Pulmonary artery endothelial cell (primary cell): ENCODE measurements around the gene BRD4. TPM values are rescaled to one million over a fixed set of nuclear protein-coding genes. Genes with fewer than 3 reads are reported as not detected.
"Not testable (repeated sequence)": the region's sequence is repeated elsewhere in the genome, so short reads cannot be mapped to it uniquely, and the experiment has no call there.

Experiments
- DNase-seq: peaks from one replicate; pipeline ENCODE4 v3.0.0-alpha.2; 2011; ENCODE audit warnings: low read depth, low spot score
- total RNA-seq: library from RNA; depleted of rRNA; stranded (reverse); fragments of >200 nt; gene quantifications from 2 replicates; pipeline ENCODE4 v1.2.3, GENCODE V29; 2014

Gene BRD4
- total RNA-seq, 1 donor from 2014 or later = 10.0 TPM

DNA sequence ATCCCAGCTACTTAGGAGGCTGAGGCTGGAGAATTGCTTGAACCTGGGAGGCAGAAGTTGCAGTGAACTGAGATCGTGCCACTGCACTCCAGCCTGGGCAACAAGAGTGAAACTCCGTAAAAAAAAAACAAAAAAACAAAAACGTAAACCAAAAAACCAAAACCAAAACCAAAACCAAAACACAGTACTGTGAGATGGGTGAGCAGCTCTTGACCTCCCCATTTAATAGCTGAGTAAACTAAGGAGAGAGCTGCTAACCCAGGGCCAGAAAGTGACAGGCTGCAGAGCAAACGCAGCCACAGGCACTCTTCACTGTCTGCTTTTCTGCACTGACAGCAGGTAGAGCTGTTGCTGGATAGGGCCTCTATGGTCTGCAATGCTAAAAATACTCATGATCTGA is 27.7 kb upstream of the BRD4 start:
- not testable (repeated sequence) for DNase-seq

DNA sequence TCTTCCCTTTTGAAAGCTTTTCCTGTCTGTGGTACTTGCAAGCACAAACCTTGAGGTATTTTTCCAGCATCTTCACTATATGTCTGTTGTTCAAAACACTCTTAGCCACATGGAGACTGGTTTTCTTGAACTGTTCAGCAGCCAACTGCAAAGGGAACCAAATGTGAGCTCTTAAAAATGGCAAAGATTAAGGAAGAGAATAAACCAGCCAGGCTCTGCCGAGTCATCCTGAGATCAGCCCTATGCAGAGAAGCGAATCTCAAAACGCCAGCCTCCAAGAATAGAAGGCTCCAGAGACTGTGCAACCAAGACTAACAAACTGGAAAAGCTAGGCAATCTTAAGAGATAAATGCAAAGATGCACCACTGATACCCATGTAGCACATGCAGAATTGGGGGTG is 26.6 kb upstream of the BRD4 start:
- DNase-seq = no peak

DNA sequence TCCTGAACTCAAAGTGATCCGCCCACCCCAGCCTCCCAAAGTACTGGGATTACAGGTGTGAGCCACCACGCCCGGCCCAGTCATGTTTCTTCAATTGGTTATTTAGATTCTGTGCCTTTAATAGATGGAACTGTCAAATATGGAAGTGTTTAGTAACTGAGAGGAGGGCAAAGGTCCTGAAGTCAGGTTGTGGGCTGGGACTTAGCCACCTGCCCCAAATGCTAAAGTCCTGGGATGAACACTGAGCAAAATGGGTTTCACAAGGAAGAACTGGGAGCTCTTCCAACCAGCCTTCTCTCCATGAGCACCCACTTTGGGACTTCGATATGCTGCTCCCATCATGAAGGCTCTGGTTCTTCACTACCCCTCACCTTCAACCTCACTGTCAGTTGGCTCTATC is 25.6 kb upstream of the BRD4 start:
- DNase-seq = no peak

DNA sequence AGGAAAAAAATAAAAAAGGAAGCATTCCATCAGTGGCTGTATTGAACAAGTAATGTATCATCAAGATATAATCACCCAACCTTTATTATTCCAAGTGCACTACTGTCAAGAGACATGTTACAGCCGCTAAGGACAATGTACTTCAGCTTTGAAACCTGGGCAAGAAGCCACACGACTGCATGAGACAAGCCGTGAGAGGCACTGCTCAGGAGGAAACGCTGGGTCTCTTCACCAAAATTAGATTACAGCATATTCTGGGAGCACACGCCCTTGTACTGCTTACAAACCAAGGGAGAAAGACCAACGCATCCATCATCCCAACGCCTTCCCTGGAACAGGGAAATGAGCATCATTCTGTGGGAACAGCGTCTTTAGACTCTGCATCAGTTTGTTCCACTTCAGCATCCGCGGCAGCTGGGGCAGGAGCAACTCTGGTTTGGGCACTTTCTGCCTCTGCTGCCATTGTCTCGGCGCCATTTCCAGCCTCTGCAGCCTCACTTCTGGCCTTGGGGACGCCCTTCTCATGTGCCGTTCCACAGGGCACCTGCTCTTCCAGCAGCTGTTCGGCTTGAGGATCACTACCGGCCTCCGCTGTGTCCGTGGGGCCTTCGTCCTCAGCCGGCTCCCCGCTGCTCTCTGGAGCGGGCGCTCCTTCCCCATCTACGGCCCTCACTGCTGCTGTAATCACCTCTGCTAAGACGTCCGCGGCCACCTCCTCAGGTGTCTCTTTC is 22.4 kb upstream of the BRD4 start:
- no peak for DNase-seq

DNA sequence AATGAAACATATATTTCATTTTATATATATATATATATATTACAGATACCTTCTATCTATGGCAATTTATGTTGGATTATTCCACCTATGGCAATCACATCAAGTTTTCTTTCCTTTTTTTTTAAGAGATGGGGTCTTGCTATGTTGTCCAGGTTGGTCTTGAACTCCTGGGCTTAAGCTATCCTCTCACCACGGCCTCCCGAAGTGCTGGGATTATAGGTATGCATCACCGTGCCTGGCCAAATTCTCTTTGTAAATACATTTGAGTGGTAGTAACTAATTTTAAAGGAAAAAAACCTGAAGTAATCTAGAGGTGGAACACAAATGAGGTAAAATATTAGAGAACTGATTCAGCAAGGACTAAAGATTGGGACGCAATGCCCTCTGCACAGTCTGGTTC is 21.6 kb upstream of the BRD4 start:
- no peak for DNase-seq

- not testable (repeated sequence) for DNase-seq
These were observed 20.2 kb upstream of the BRD4 start for GRCh38 chr19:15352535-15352934.

DNA sequence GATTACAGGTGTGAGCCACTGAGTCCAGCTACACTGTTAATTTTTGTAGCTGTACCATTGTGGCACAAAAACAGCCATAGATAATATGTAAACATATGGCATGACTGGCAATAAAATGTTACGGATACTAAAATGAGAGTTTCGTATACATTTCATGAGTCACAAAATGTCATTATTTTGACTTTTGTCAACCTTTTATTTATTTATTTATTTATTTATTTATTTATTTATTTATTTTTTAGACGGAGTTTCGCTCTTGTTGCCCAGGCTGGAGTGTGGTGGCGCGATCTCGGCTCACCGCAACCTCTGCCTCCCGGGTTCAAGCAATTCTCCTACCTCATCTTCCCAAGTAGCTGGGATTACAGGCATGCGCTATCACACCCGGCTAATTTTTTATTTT is 9.0 kb upstream of the BRD4 start:
- not testable (repeated sequence) for DNase-seq

- DNase-seq = no peak
These were observed 7.7 kb upstream of the BRD4 start for GRCh38 chr19:15340086-15340485.

DNA sequence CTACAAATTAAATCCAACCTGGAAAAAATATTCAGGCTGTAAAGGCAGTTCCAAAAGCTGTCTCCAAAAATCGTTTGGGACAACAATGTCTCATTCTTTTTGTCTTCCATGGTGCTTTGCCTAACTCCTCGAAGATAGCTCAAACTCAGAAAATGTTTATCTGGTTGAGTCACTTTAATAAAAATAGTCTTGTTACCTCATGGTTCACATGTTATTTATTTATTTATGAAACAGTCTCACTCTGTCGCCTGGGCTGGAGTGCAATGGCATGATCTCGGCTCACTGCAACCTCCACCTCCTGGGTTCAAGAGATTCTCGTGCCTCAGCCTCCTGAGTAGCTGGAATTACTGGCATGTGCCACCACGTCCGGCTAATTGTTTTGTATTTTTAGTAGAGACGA is 4.9 kb upstream of the BRD4 start:
- DNase-seq = no peak

- DNase-seq = not testable (repeated sequence)
These were observed 3.7 kb upstream of the BRD4 start for GRCh38 chr19:15335992-15336391.

GRCh38 chr19:15331419-15332310 is 674 bp downstream of the BRD4 start:
- no peak for DNase-seq

DNA sequence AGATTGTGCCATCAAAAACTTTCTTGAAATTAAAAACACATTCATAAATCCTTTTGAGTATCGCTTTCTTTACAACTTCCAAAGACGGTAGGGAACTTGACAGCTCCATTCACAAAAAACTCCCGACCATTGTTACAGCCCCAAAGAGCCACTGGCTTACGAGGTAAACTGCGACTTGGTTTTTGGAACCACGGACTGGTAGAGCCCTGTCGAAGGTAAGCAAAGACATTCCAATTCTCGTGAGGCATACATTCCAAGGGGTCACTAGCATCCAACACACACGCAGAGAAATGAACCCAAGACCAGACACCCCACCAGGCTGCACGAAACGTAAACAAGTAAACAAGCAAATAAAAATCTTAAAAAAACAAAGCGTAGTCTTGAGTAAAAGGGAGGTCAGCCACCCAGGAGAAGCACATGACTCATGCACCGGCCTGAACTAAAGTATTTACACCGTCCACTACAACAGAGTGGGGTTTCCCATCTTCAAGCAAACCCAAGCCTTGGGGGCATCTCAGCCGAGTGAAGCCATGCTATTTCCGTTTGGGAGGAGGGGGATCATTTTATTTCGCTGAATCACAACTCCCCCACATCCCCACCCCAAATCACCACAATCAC is 1.4 kb downstream of the BRD4 start:
- peak; percentile 36 for DNase-seq

DNA sequence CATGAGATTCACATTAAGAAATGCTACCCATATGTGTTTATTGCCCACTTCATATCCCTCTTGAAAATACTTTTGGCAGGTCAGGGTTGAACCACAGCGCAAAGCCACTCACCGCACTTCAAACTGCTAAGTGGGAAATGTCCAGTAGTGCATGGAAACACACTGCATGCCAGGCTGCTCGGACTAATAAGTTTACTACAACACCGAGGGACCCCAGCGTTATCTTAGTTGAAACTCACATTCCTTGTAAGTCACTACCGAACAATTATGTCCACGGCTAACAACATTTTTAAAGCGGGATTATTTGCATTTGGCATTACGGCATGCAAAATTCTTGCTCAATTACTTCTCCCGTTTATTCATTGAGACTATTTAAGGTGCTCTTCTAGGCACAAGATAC is 4.0 kb downstream of the BRD4 start:
- no peak for DNase-seq

GRCh38 chr19:15324791-15325519 is 7.4 kb downstream of the BRD4 start:
- DNase-seq = no peak

GRCh38 chr19:15323496-15324235 is 8.7 kb downstream of the BRD4 start:
- no peak for DNase-seq

- DNase-seq = no peak
These were observed 10.6 kb downstream of the BRD4 start for GRCh38 chr19:15321739-15322138.

DNA sequence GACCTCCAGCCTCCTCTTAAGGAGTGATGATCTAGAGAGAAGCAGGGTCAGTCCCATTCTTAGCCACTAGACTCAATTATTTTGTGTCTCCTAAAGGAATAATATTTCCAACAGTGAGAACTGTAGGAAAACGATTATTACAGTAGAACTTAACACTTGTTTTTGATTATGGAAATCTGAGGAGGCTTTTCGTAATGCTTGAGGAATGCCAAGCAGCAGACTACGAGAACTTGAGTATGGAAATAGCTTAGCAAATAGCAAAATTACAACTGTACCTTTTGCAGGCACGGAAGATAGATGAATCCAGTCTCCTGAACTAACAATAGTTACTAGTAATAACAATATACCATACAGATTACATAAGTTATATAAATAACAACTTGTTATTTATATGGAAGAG is 12.2 kb downstream of the BRD4 start:
- DNase-seq = no peak

DNA sequence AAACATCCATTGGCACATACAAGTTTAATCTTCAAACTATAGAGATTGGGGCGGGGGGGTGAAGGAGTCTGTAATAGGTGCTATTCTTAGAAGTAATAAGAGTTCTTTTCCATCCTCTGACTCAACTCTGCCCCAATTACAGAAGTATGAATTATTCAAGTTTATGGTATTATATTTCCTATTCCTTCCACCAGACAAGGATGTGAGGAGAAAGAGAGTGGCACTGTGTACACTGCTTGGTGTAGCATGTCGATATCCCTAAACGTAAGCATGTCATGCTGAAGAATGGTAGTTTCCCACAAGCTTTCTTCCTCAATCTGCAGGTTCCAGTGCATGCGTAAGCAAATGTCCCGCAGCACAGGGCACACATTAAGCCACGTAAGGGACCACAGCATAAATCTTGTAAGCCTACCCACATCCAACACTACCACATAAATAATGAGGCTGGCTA is 14.1 kb downstream of the BRD4 start:
- DNase-seq = no peak

DNA sequence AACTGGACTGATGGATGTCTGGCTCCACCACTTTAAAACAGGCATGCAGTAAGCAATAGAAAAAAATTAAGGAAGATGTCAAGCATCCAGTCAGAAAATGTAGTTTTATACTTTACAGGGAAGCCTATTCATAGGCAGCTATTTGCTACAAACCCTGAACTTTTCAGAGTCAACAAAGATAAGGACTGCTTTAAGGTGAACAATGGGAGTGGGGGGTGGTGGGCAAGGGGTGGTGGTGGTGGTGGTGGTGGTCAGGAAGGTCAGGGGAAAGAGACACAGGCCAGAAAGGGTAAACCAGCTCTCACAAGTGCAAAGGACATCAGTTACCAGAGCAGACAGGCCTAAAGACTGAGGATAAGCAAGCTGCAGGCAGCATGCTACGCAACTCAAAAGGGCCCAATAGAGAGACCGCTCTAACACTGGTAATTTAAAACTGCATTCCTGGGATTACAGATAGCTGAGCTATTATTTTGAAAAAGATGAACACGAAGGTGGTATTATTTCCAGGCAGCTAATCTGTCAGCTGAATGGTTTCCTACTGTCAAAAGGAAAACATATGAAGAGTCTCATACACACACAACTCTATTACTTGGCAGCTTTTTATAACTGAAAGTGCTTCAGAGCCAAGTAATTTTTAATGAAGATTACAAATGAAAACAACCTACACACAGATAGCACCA is 14.8 kb downstream of the BRD4 start:
- DNase-seq = no peak

- no peak for DNase-seq
These were observed 15.8 kb downstream of the BRD4 start for GRCh38 chr19:15316498-15316897.
